ENCODE results near the gene FAM169A.
"Not testable (repeated sequence)": the region's sequence is repeated elsewhere in the genome, so short reads cannot be mapped to it uniquely, and the experiment has no call there.

The FAM169A gene

DNA sequence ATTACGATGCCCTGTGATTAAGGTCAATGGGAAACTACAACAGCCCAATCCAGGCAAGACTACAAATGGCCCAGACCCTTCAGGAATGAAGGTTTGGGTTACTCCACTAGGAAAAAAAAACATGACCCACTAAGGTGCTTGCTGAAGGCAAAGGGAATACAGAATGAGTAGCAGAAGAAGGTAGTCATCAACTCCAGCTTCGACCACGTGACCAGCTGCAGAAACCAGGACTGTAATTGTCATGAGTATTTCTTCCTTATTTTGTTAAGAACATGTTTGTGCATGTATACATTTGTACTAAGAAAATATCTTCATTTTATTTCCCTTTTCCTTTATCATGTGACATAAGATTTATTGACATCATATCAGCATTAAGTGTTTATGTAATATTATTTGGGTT, 74.5 kb downstream of the FAM169A start:
- not testable (repeated sequence) for DNase-seq

DNA sequence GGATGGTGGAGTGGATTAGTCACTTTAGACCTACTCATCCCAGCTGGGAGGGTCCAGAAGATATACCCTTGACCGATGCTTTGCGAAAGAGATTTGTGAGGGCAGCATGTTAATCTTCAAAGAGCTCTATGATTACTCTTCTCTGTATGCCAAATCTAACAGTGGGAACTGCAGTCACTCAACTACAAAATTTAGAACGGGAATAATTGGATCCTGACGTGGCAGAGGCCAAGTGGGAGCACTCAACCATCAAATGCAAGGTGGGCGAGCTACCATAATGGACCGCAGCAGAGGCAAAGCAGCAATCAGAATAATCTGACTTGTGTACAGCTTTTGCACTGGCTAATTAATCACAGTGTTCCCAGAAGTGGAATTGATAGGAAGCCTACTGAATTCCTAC, 78.8 kb downstream of the FAM169A start:
- DNase-seq: no peak

DNA sequence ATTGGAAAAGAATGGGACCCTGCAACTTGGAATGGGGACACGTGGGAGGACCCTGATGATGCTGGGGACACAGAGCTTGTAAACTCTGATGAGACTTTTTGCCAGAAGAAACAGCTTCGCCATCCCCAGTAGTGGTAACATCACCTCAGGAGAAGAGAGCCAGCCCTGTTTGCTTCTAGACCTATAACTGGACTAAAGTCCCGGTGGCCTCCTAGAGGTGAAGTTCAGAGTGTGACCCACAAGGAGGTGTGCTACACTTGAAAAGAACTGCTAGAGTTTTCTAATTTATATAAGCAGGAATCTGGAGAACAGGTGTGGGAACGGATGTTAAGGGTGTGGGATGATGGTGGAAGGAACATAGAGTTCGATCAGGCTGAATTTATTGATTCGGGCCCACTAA, 79.3 kb downstream of the FAM169A start:
- DNase-seq: no peak

DNA sequence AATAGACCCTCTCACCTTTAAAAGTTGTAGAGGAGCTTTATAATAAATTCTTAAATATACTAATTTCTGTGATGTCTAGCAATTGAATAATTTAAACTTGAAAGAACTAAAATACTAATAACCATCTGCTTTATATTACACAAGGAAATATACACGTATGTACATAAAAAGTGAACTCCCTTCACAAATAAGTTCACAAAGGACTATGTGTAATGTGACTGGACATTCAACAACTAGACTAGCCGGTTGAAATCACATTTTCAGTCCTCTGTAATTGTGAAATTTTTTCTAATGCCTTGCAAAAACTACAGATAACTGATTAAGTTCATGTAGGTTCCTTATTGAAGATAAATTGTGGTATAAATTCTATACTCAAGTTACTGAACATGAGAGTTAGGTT, 87.6 kb downstream of the FAM169A start:
- no peak for DNase-seq

DNA sequence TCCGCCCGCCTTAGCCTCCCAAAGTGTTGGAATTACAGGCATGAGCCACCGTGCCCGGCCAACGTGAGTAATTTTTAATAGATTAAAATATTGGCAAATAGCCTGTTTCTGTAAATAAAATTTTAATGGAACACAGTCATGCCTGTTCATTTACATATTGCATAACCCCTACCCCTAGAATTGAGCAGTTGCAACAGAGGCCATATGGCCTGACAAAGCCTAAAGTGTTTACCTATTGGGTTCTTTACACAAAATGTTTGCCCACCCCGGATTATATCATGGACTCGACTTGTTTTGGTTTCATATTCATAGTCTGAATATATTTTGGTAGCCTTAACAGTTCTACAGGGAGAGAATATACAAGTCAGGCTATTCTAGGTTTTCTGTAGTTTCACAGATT, 93.8 kb downstream of the FAM169A start:
- DNase-seq: no peak

DNA sequence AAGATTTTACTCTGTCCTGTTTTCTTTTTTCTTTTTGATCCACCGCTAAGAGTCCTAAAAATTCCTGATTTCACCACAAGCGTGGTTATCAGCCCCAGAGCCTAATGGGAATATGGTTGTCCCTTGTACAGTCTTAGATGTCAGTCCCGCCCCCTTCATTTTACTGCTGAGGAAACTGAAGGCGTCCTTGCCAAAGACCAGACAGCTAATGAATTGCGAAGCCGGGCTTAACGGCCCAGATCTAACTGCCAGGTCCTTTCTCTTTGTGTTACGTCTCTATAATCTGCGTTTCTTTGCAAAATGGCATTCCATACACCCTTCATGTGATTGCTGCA, 98.6 kb downstream of the FAM169A start:
- no peak for DNase-seq

DNA sequence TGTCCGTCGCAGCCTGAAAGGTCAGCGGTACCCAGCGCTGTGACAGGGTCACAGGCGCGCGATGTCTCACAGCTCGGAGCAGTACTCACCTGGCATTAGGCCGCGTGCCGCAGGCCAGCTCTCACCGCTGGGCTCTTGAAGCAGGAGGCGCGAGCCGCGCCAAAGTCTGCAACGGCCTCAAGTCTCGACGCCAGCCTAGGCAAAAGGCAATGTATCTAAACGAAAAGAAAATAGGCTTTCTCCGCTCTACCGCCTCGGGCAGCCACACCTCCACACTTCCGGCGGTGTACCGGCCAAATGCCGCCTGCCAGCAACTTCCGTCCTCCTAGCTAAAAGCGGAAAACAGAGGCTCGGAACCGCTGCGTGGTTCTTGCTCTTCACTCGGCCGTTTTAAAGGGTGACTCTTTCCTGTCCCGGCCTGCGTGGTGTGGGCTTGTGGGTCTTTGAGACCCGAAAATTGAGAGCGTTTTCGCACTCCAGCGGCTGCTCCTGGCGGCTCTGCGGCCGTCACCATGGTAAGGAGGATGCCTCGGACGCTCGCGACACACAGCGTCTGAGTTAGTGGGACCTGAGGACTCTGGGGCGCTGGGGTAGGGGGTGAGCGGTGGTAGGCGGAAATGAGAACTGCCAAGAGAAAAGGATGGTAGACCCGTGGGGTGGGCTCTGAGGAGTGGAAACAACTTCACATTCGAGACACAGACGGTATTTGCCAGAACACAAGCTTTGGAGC, 99.2 kb downstream of the FAM169A start, which contains the start of the genes GFM2 and NSA2:
Gene GFM2, minus strand, starts transcription at position 269 of the 730 bp plus-strand sequence. CDS start 3,375 bp downstream, outside the sequence.
Gene NSA2, plus strand, starts transcription at position 401 of the 730 bp plus-strand sequence. Its CDS starts 112 bp downstream, at position 513.
- DNase-seq: peak; percentile 98

DNA sequence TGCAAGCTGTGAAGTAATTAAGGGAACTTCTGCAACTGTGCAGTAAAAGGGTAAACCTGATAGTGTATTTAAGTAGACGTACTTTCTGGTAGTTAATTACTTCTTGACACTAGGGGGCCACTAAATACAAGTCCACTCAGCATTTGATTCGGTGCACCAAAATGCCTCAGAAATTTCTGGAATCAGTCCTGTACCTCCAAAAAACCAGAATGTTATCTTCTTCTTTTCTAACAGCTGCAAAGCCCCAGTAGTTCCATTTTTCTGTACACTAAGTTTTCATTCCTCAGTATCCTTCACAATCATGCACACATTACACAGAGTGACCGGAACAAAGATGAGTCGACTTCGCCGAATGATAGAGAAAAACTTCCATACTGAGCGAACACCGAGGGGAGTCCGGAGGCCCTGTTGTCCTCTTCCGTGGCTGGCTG, 99.8 kb downstream of the FAM169A start:
- peak; percentile 77 for DNase-seq

DNA sequence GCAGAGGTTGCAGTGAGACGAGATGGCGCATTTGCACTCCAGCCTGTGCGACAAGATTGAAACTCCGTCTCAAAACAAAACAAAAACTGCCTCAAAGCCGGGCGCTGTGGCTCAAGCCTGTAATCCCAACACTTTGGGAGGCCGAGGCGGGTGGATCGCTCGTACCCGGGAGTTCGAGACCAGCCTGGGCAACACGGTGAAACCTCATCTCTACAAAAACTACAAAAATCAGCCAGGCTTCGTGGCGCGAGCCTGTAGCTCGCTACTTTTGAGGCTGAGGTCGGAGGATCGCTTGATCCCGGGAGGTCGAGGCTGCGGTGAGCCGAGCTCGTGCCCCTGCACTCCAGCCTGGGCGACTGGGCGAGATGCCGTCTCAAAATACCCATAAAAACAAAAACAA, 100.3 kb downstream of the FAM169A start:
- no peak for DNase-seq

DNA sequence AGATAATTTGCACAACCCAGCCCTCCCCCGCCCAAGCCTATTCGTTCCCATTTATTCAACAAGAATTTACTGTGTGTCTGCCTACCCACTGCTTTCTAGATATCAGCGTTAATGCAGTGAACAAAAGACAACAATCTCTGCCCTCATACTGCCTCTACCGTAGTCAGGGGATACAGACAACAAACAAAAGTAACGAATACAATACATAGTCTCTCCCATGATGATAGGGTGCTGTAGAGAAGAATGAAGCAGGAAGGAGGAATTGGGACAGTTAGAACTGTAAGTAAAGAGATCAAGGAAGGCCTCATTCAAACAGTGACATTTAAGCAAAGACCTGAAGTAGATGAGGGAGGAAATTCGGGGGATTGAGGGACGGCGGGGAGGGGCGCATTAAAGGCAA, 101.0 kb downstream of the FAM169A start:
- DNase-seq: no peak

DNA sequence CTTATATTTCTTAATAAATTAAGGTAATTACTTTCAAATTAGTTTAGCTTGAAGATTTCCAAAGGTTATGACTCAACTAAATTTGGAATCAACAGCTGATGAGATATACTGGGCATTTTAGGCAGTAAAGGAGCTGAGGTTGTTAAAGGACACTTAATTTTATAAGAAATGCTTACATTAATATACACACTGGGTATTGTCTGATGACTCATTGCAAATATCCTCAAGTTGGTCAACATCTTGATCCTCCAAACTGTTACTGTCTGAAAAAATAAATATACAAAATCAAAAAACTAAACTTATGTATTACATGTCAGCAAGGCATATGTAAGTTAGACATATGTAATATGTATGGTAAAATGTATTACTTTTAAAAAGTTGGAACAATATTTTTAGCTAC, 102.7 kb downstream of the FAM169A start:
- DNase-seq: no peak

DNA sequence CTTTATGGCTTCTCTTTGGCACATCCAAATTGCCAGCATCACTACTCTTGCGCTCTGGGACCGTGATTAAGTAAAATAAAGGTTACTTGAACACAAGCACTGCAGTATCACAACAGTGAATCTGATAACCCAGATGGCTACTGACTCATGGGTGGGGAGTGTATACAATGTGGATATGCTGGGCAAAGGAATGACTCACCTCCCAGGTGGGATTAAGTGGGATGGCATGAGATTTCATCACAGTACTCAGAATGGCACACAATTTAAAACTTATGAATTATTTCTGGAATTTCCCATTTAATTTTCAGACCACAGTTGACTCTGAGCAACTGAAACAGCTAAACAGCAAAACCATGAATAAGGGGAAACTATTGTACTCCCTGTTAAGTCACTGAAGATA, 103.6 kb downstream of the FAM169A start:
- DNase-seq: no peak

DNA sequence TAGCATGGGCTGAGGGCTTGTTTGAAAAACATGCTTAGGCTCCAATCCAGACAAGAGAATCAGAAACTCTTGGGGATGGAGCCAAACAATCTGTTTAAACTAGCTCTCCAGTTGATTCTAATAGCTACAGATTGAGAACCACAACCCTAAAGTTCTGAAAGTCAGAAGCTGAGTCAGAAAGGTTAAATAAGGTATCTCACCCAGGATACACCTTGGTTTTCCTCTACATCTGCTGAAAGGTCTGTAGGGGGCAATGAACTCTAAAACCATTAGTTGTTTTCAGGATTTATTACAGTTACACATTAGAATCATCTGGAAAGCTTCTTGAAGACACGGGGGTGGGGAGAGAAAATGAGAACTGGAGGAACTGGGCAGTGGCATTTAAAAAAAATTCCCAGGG, 104.9 kb downstream of the FAM169A start:
- no peak for DNase-seq

DNA sequence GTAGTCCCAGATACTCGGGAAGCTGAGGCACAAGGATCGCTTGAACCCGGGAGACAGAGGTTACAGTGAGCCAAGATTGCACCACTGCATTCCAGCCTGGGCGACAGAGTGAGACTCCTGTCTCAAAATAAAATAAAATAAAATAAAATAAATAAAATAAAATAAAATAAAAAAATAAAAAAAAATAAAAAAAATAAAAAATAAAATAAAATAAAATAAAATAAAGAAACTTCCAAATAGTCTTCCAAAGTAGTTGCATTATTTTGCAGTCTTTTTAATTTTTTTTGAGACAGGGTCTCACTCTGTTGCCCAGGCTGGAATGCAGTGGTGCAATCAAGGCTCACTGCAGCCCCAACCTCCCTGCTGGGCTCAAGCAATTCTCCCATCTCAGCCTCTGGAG, 117.4 kb downstream of the FAM169A start:
- DNase-seq: not testable (repeated sequence)

DNA sequence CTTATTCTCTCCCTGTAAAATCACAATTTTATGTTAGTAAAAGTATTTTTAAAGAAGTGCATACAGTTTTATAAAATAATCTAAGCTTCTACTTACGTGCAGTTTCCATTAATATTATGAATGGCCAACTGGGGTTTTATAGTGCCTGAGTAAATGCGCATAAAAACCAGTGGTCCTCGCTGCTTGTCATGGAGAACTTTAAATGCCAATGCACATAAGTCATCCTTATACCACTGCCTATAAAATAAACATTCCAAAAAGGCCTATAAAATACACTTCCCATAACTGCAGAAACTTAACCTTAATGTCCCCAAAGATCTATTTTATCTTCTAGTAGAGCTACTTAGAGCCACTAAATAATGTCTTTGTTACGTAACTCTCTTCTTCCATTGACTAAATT, 127.8 kb downstream of the FAM169A start:
- no peak for DNase-seq

DNA sequence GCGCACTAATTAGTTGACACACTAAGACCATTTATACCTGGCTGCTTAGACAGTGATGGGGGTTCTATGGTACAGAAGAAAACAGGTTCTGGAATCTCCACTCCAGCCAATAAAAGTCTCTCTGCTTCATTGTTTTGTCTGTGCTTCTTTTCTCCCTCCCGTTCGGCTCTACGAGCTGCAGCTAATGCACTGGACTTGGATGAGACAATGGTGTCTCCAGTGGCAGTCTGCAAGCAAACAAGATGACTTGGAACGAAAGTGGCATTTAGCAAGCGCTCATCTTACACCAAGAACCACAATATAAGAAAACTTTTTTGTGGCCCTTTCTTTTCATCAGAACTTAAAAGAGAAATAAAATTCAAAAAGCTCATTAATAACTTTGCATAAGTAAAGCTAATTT, 129.4 kb downstream of the FAM169A start:
- no peak for DNase-seq
